GM10248 (cell line): ENCODE measurements around the gene TLNRD1.
"Not testable (repeated sequence)": the region's sequence is repeated elsewhere in the genome, so short reads cannot be mapped to it uniquely, and the experiment has no call there.

ENCODE experiments used
- CTCF ChIA-PET: fragments of 300-600 bp; sonication (Branson Sonifier 250); formaldehyde crosslinking; extraction: SDS; loops from one replicate; lab custom pipeline; 2021; ENCODE audit warnings: antibody characterized with exemption; lab: Yijun Ruan, JAX
- POLR2A ChIA-PET: fragments of 350-650 bp; sonication (Branson Sonifier 250); formaldehyde crosslinking; extraction: SDS; loops from one replicate; lab custom pipeline; 2020; ENCODE audit warnings: antibody characterized with exemption; lab: Yijun Ruan, JAX
- DNase-seq: peaks from one replicate; pipeline ENCODE4 v3.0.0; 2012; ENCODE audit errors: extremely low spot score
- CTCF ChIP-seq: IDR thresholded peaks from 2 replicates; pipeline ENCODE4 v1.5.1; 2012; ENCODE audit warnings: mild to moderate bottlenecking, low read depth; ENCODE audit errors: extremely low read depth, missing control alignments, control extremely low read depth

TLNRD1 gene

GRCh38 chr15:81000624-81001151 is at the start of gene TLNRD1:
TLNRD1 (plus strand) TSS chr15:81000923; CDS start chr15:81002272, 1,349 bp downstream.
- TF ChIP-seq CTCF: no peak
- ChIA-PET POLR2A (interaction anchor here (0.6 to 0.7 kb wide), 3 partner anchors 38 to 1147 kb away, joined by 3 to 4 read pairs (median 3); no protein-coding TSS in a partner anchor), CTCF (interaction anchor here (1.2 to 2.3 kb wide), 4 partner anchors 9 to 266 kb away, joined by 3 to 9 read pairs (median 4); no protein-coding TSS in a partner anchor)
- peak; percentile 88 for DNase-seq

GRCh38 chr15:80951941-80952340 is 48.8 kb upstream of the TLNRD1 start:
- no peak for DNase-seq
- POLR2A ChIA-PET: no interaction called here
- CTCF ChIA-PET: interaction anchor here (4.5 kb wide), 1 partner anchor 18 kb away, joined by 21 read pairs; no protein-coding TSS in a partner anchor
- no peak for TF ChIP-seq CTCF

- ChIA-PET CTCF (interaction anchor here (1.4 to 2.2 kb wide), 2 partner anchors 17 to 312 kb away, joined by 3 to 8 read pairs; no protein-coding TSS in a partner anchor), POLR2A (no interaction called here)
- DNase-seq: no peak
- TF ChIP-seq CTCF: no peak
These were observed 47.4 kb upstream of the TLNRD1 start for GRCh38 chr15:80953001-80953952.

- no peak for DNase-seq
- POLR2A ChIA-PET: no interaction called here
- TF ChIP-seq CTCF: no peak
- CTCF ChIA-PET: interaction anchor here (1.4 to 8.4 kb wide), 3 partner anchors 16 to 311 kb away, joined by 3 to 77 read pairs (median 8); no protein-coding TSS in a partner anchor
These were observed 46.6 kb upstream of the TLNRD1 start for GRCh38 chr15:80953953-80954778.

GRCh38 chr15:80955571-80956452 is 44.9 kb upstream of the TLNRD1 start:
- POLR2A ChIA-PET, DNase-seq: not testable (repeated sequence)
- CTCF ChIA-PET: interaction anchor here (8.4 kb wide), 1 partner anchor 14 kb away, joined by 77 read pairs; no protein-coding TSS in a partner anchor

- POLR2A ChIA-PET: no interaction called here
- DNase-seq: no peak
- TF ChIP-seq CTCF: no peak
- CTCF ChIA-PET: interaction anchor here (1.9 to 8.4 kb wide), 2 partner anchors 12 to 308 kb away, joined by 5 to 77 read pairs; no protein-coding TSS in a partner anchor
These were observed 43.2 kb upstream of the TLNRD1 start for GRCh38 chr15:80957556-80957955.
